ENCODE results near the gene NPRL2.

DNA sequence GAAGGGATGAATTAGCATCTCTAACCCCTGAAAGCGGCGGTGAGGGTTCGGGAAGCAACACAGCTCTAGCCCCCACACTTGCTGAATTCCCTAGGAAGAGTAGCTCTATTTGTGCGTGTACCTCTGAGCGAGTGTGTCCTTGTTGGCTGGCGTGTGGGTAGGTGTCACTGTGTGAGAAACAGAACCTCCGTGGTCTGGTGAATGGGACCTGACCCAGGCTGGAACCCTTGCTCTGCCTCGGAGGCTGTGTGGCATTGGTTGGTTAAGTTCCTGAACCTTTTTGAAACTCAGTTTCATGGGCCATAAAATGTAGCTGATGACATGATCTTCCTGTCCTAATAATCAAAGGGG is 9.2 kb upstream of the NPRL2 start:
- TF ChIP-seq, protein P1, sequence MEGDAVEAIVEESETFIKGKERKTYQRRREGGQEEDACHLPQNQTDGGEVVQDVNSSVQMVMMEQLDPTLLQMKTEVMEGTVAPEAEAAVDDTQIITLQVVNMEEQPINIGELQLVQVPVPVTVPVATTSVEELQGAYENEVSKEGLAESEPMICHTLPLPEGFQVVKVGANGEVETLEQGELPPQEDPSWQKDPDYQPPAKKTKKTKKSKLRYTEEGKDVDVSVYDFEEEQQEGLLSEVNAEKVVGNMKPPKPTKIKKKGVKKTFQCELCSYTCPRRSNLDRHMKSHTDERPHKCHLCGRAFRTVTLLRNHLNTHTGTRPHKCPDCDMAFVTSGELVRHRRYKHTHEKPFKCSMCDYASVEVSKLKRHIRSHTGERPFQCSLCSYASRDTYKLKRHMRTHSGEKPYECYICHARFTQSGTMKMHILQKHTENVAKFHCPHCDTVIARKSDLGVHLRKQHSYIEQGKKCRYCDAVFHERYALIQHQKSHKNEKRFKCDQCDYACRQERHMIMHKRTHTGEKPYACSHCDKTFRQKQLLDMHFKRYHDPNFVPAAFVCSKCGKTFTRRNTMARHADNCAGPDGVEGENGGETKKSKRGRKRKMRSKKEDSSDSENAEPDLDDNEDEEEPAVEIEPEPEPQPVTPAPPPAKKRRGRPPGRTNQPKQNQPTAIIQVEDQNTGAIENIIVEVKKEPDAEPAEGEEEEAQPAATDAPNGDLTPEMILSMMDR (conservative IDR thresholded peaks at IDR 0.05; ENCODE audit: low read depth in 2 of 2) = no peak
- TF ChIP-seq CREB1 (CRISPR knock-in tag; IDR thresholded peaks at IDR 0.05; ENCODE audit: low read depth) (no peak), EZH2phosphoT487 (IDR thresholded peaks at IDR 0.05; ENCODE audit: unreplicated experiment) (no peak), EZH2 (IDR thresholded peaks at IDR 0.05; ENCODE audit: low read depth, unreplicated experiment) (no peak), ZNF114 (CRISPR knock-in tag; IDR thresholded peaks at IDR 0.05) (no peak), POLR2AphosphoS5 (IDR thresholded peaks at IDR 0.05; ENCODE audit: low read depth) (peak; percentile 14; the same call in 1 of the 2 replicates), JUNB (IDR thresholded peaks at IDR 0.05; ENCODE audit: unreplicated experiment) (no peak), NANOG (IDR thresholded peaks at IDR 0.05; ENCODE audit: borderline replicate concordance) (no peak), ETS1 (IDR thresholded peaks at IDR 0.05) (no peak)
- TF ChIP-seq, protein P2, sequence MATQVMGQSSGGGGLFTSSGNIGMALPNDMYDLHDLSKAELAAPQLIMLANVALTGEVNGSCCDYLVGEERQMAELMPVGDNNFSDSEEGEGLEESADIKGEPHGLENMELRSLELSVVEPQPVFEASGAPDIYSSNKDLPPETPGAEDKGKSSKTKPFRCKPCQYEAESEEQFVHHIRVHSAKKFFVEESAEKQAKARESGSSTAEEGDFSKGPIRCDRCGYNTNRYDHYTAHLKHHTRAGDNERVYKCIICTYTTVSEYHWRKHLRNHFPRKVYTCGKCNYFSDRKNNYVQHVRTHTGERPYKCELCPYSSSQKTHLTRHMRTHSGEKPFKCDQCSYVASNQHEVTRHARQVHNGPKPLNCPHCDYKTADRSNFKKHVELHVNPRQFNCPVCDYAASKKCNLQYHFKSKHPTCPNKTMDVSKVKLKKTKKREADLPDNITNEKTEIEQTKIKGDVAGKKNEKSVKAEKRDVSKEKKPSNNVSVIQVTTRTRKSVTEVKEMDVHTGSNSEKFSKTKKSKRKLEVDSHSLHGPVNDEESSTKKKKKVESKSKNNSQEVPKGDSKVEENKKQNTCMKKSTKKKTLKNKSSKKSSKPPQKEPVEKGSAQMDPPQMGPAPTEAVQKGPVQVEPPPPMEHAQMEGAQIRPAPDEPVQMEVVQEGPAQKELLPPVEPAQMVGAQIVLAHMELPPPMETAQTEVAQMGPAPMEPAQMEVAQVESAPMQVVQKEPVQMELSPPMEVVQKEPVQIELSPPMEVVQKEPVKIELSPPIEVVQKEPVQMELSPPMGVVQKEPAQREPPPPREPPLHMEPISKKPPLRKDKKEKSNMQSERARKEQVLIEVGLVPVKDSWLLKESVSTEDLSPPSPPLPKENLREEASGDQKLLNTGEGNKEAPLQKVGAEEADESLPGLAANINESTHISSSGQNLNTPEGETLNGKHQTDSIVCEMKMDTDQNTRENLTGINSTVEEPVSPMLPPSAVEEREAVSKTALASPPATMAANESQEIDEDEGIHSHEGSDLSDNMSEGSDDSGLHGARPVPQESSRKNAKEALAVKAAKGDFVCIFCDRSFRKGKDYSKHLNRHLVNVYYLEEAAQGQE (IDR thresholded peaks at IDR 0.05; ENCODE audit: unreplicated experiment) = no peak
